Suprapubic skin (tissue), 4 donors: ENCODE results near the gene NHLRC4. TPM values are rescaled to one million over a fixed set of nuclear protein-coding genes. Genes with fewer than 3 reads are reported as not detected.

Experiments used
- DNase-seq, 2 donors: peaks; one replicate each; pipeline ENCODE4 v3.0.0-alpha.2; 2019; ENCODE audit warnings: low spot score in 2 of 2
- H3K27ac ChIP-seq: fragments of 200-600 bp; sonication (generic); one replicate; pipeline ENCODE4 v1.5.1; 2019
- H3K27me3 ChIP-seq: fragments of 200-600 bp; sonication (generic); one replicate; pipeline ENCODE4 v1.5.1; 2019
- H3K36me3 ChIP-seq: fragments of 200-600 bp; sonication (generic); one replicate; pipeline ENCODE4 v1.5.1; 2019
- H3K4me1 ChIP-seq: fragments of 200-600 bp; sonication (generic); one replicate; pipeline ENCODE4 v1.5.1; 2019
- H3K4me3 ChIP-seq: fragments of 200-600 bp; sonication (generic); one replicate; pipeline ENCODE4 v1.5.1; 2019; ENCODE audit warnings: mild to moderate bottlenecking
- H3K9me3 ChIP-seq: fragments of 200-600 bp; sonication (generic); one replicate; pipeline ENCODE4 v1.5.1; 2019
- CTCF ChIP-seq, 2 donors: fragments of 200-600 bp in 1 of 2; fragments of 450-650 bp in 1 of 2; sonication (generic) in 1 of 2; IDR thresholded peaks; one replicate each; pipeline ENCODE4 v1.5.1; 2016 to 2019; ENCODE audit warnings: antibody characterized with exemption in 2 of 2, mild to moderate bottlenecking in 1 of 2, moderate library complexity in 1 of 2
- EP300 ChIP-seq: sonication (generic); formaldehyde crosslinking; IDR thresholded peaks from one replicate; pipeline ENCODE4 v1.6.1; 2017; ENCODE audit warnings: antibody characterized with exemption
- POLR2A ChIP-seq, 2 donors: fragments of 450-650 bp; IDR thresholded peaks; one replicate each; pipeline ENCODE4 v1.6.1; 2017; ENCODE audit warnings: antibody characterized with exemption in 2 of 2, mild to moderate bottlenecking in 2 of 2, moderate library complexity in 2 of 2
- POLR2AphosphoS5 ChIP-seq, 3 donors: sonication (generic); formaldehyde crosslinking; IDR thresholded peaks; one replicate each; pipeline ENCODE4 v1.6.1; 2017; ENCODE audit warnings: antibody characterized with exemption in 3 of 3
- WGBS: methylation state at CpG from one replicate; pipeline ENCODE4 v1.1.5; 2018; 5-methylcytosine and 5-hydroxymethylcytosine counted together
- total RNA-seq, 4 donors: library from RNA; depleted of rRNA; stranded (reverse); fragments of >200 nt; gene quantifications; one replicate each; pipeline ENCODE4 v1.1.0, GENCODE V29; 2016

NHLRC4 gene
- total RNA-seq, 4 donors from 2014 or later, result 0.29 to 0.79 (median 0.35) TPM

- H3K27ac ChIP-seq, result no peak overlapping the region
- peaks cover 15% of the 10 kb centered on the region for H3K36me3 ChIP-seq
- DNase-seq, result no peak
- WGBS, result 89% methylated on average over 7 of the region's 21 CpGs
- peaks cover 29% of the 10 kb centered on the region for H3K4me1 ChIP-seq
- H3K9me3 ChIP-seq, result no peaks in the 10 kb centered on the region
- TF ChIP-seq EP300 (no peak), POLR2A (IDR thresholded peaks at IDR 0.05) (no peak), POLR2AphosphoS5 (IDR thresholded peaks at IDR 0.05) (no peak), CTCF (IDR thresholded peaks at IDR 0.05) (no peak)
- H3K4me3 ChIP-seq, result no peak overlapping the region
- no peaks in the 10 kb centered on the region for H3K27me3 ChIP-seq
These were observed 16.0 kb downstream of the NHLRC4 start for GRCh38 chr16:582614-583331.

- no peaks in the 10 kb centered on the region for H3K27me3 ChIP-seq
- 38% methylated on average over 7 of the region's 16 CpGs for WGBS
- H3K9me3 ChIP-seq, result no peaks in the 10 kb centered on the region
- H3K4me1 ChIP-seq, result peaks cover 36% of the 10 kb centered on the region
- H3K27ac ChIP-seq, result no peak overlapping the region
- no peak for TF ChIP-seq CTCF (IDR thresholded peaks at IDR 0.05)
- TF ChIP-seq POLR2A (IDR thresholded peaks at IDR 0.05), result no peak
- TF ChIP-seq POLR2AphosphoS5 (IDR thresholded peaks at IDR 0.05), result no peak
- TF ChIP-seq EP300, result no peak
- peaks cover 15% of the 10 kb centered on the region for H3K36me3 ChIP-seq
- H3K4me3 ChIP-seq, result no peak overlapping the region
- no peak for DNase-seq
These were observed 16.6 kb downstream of the NHLRC4 start for GRCh38 chr16:583470-583814.

GRCh38 chr16:583815-584591 is 17.2 kb downstream of the NHLRC4 start:
- Histone ChIP-seq H3K4me3 (no peak overlapping the region), H3K27ac (no peak overlapping the region), H3K4me1 (peaks cover 34% of the 10 kb centered on the region), H3K9me3 (no peaks in the 10 kb centered on the region), H3K27me3 (no peaks in the 10 kb centered on the region), H3K36me3 (peaks cover 15% of the 10 kb centered on the region)
- DNase-seq, result no peak
- TF ChIP-seq CTCF (IDR thresholded peaks at IDR 0.05) (no peak), POLR2A (IDR thresholded peaks at IDR 0.05) (no peak), EP300 (no peak), POLR2AphosphoS5 (IDR thresholded peaks at IDR 0.05) (no peak)
- 60% methylated on average over 4 of the region's 38 CpGs for WGBS

GRCh38 chr16:585351-585750 is 18.5 kb downstream of the NHLRC4 start:
- H3K36me3 ChIP-seq, result peaks cover 12% of the 10 kb centered on the region
- DNase-seq, result no peak
- H3K9me3 ChIP-seq, result no peaks in the 10 kb centered on the region
- no peak overlapping the region for H3K4me3 ChIP-seq
- peaks cover 33% of the 10 kb centered on the region for H3K4me1 ChIP-seq
- WGBS, result no CpG with 5 or more reads among the region's 10 CpGs
- TF ChIP-seq EP300, result no peak
- no peak overlapping the region for H3K27ac ChIP-seq
- H3K27me3 ChIP-seq, result no peaks in the 10 kb centered on the region

- Histone ChIP-seq H3K27ac (no peak overlapping the region), H3K4me1 (peaks cover 41% of the 10 kb centered on the region), H3K27me3 (no peaks in the 10 kb centered on the region), H3K36me3 (peaks cover 4% of the 10 kb centered on the region), H3K4me3 (no peak overlapping the region), H3K9me3 (no peaks in the 10 kb centered on the region)
- WGBS, result 25% methylated on average over 14 of the region's 16 CpGs
- no peak for TF ChIP-seq POLR2AphosphoS5 (IDR thresholded peaks at IDR 0.05)
- no peak for DNase-seq
These were observed 19.3 kb downstream of the NHLRC4 start for GRCh38 chr16:586047-586644.
